HepG2 (cell line): Measurements from ENCODE around the gene ATP6V1C2. TPM values are rescaled to one million over a fixed set of nuclear protein-coding genes. Genes with fewer than 3 reads are reported as not detected.
A peak's percentile ranks its signal among the peaks of the same experiment; 100 is the strongest.

Experiments used
- EEA1 ChIP-seq: sonication (generic); formaldehyde crosslinking; IDR thresholded peaks from 2 replicates; pipeline ENCODE4 v1.5.1; 2020; ENCODE audit warnings: mild to moderate bottlenecking, missing genetic modification reagents, borderline replicate concordance
- GZF1 ChIP-seq: sonication (generic); formaldehyde crosslinking; IDR thresholded peaks from 2 replicates; pipeline ENCODE4 v1.5.1; 2020; ENCODE audit warnings: mild to moderate bottlenecking, missing genetic modification reagents
- HOXA3 ChIP-seq: sonication (generic); formaldehyde crosslinking; IDR thresholded peaks from 2 replicates; pipeline ENCODE4 v1.5.0; 2020; ENCODE audit warnings: missing genetic modification reagents
- JDP2 ChIP-seq: sonication (generic); formaldehyde crosslinking; IDR thresholded peaks from 2 replicates; pipeline ENCODE4 v1.8.1; 2022; ENCODE audit warnings: missing genetic modification reagents, borderline replicate concordance
- U2AF2 ChIP-seq: fragments of 200-400 bp; formaldehyde crosslinking; IDR thresholded peaks from 2 replicates; pipeline ENCODE4 v1.6.1; 2017; ENCODE audit warnings: low read depth, mild to moderate bottlenecking, low read length
- ZBTB1 ChIP-seq: sonication (generic); formaldehyde crosslinking; IDR thresholded peaks from 2 replicates; pipeline ENCODE4 v1.4.0; 2020; ENCODE audit warnings: missing genetic modification reagents, borderline replicate concordance
- ZBTB21 ChIP-seq: sonication (generic); formaldehyde crosslinking; IDR thresholded peaks from 2 replicates; pipeline ENCODE4 v1.4.0; 2020; ENCODE audit warnings: missing genetic modification reagents
- ZIK1 ChIP-seq: sonication (generic); formaldehyde crosslinking; IDR thresholded peaks from 2 replicates; pipeline ENCODE4 v1.5.0; 2020; ENCODE audit warnings: mild to moderate bottlenecking, low read depth, missing genetic modification reagents, borderline replicate concordance
- ZNF225 ChIP-seq: sonication (generic); formaldehyde crosslinking; IDR thresholded peaks from 2 replicates; pipeline ENCODE4 v1.4.0; 2020; ENCODE audit warnings: mild to moderate bottlenecking, missing genetic modification reagents
- ZNF263 ChIP-seq: sonication (generic); formaldehyde crosslinking; IDR thresholded peaks from 2 replicates; pipeline ENCODE4 v1.4.0; 2020; ENCODE audit warnings: missing genetic modification reagents
- ZNF292 ChIP-seq: sonication (generic); formaldehyde crosslinking; IDR thresholded peaks from 2 replicates; pipeline ENCODE4 v1.8.1; 2022; ENCODE audit warnings: mild to moderate bottlenecking, low read depth, missing genetic modification reagents, borderline replicate concordance
- ZNF670 ChIP-seq: sonication (generic); formaldehyde crosslinking; IDR thresholded peaks from 2 replicates; pipeline ENCODE4 v1.8.0; 2022; ENCODE audit warnings: mild to moderate bottlenecking, missing genetic modification reagents, borderline replicate concordance
- ZNF792 ChIP-seq: IDR thresholded peaks from 2 replicates; pipeline ENCODE4 v1.6.1; 2016
- ZNF891 ChIP-seq: sonication (generic); formaldehyde crosslinking; IDR thresholded peaks from 2 replicates; pipeline ENCODE4 v1.5.0; 2020; ENCODE audit warnings: mild to moderate bottlenecking, missing genetic modification reagents
- ZSCAN29 ChIP-seq: sonication (generic); formaldehyde crosslinking; conservative IDR thresholded peaks from 2 replicates; pipeline ENCODE4 v1.4.0; 2020; ENCODE audit warnings: mild to moderate bottlenecking, missing genetic modification reagents
- polyA plus RNA-seq, 8 experiments: library from polyadenylated mRNA; depleted of rRNA in 3 of 8; stranded (reverse) in 7 of 8; unstranded in 1 of 8; fragments of >200 nt; fragmentation: Illumina TruSeq in 4 of 8; extraction: Trizol in 4 of 8; gene quantifications; 2 replicates each; pipeline versions ENCODE4 v1.2.1 to v1.2.3, GENCODE V29; 2011 to 2016; ENCODE audit warnings: low read depth in 4 of 8, missing spikeins in 1 of 8, mixed read lengths in 1 of 8; ENCODE audit not compliant: insufficient read depth in 1 of 8
- total RNA-seq, 5 experiments: library from RNA; depleted of rRNA; stranded (reverse); fragments of >200 nt; fragmentation: Illumina TruSeq; extraction: Trizol; gene quantifications; 2 replicates each; pipeline ENCODE4 v1.2.3, GENCODE V29; 2016; ENCODE audit warnings: low read depth in 1 of 5
- TF ChIP-seq, protein P1 (sequence below): sonication (generic); formaldehyde crosslinking; IDR thresholded peaks from 2 replicates; pipeline ENCODE4; 2020; ENCODE audit warnings: missing genetic modification reagents, mild to moderate bottlenecking, borderline replicate concordance
- TF ChIP-seq, protein P2 (sequence below): sonication (generic); formaldehyde crosslinking; IDR thresholded peaks from 2 replicates; pipeline ENCODE4 v1.5.0; 2020; ENCODE audit warnings: mild to moderate bottlenecking, missing genetic modification reagents
- TF ChIP-seq, protein P3 (sequence below): sonication (generic); formaldehyde crosslinking; IDR thresholded peaks from 2 replicates; pipeline ENCODE4 v1.5.0; 2020; ENCODE audit warnings: missing genetic modification reagents
- TF ChIP-seq, protein P4 (sequence below): sonication (generic); formaldehyde crosslinking; IDR thresholded peaks from 2 replicates; pipeline ENCODE4 v1.4.0; 2020; ENCODE audit warnings: missing genetic modification reagents
- TF ChIP-seq, protein P5 (sequence below): sonication (generic); formaldehyde crosslinking; conservative IDR thresholded peaks from 2 replicates; pipeline ENCODE4 v1.4.0; 2020; ENCODE audit warnings: missing genetic modification reagents

ATP6V1C2 gene
- total and polyA plus RNA-seq, 2 of the 13 experiments (the other 11 are each of a cell fraction or from before 2014, with no cell fraction given), result 0.04 to 0.29 TPM

DNA sequence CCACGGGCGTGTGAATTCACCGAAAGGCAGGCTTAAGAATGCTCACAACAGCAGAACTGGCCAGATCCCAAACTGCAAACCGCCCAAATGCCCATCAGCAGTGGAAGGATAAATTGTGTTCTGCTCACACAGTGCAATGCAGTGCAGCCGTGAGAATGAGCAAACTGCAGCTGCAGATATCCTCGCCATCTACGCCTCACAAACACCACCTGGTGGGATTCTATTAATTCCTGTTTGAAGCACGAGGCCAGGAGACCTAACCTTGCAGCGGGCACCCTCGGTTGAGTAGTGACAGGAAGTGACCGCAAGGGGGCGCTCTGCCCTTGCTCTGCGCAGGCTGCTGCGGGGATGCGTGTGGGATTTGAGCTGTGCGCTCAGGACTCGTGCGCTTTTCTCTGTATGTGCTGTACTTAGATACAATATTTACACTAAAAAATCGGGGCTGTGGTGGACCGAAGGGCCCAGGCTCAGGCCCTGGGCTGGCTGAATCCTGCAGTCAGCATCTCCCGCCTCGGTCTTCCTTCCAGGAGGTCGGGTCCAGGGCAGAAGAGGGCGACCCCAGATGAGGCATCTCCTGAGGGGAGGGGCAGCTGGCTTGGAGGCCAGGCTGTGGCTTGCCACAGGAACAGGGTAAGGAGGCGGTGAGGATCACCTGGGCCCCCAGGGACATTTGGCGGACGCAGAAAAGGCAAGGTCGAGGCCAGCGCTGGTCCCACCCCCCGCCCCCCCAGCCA, 110.9 kb downstream of the ATP6V1C2 start (continued):
- TF ChIP-seq, protein P1, sequence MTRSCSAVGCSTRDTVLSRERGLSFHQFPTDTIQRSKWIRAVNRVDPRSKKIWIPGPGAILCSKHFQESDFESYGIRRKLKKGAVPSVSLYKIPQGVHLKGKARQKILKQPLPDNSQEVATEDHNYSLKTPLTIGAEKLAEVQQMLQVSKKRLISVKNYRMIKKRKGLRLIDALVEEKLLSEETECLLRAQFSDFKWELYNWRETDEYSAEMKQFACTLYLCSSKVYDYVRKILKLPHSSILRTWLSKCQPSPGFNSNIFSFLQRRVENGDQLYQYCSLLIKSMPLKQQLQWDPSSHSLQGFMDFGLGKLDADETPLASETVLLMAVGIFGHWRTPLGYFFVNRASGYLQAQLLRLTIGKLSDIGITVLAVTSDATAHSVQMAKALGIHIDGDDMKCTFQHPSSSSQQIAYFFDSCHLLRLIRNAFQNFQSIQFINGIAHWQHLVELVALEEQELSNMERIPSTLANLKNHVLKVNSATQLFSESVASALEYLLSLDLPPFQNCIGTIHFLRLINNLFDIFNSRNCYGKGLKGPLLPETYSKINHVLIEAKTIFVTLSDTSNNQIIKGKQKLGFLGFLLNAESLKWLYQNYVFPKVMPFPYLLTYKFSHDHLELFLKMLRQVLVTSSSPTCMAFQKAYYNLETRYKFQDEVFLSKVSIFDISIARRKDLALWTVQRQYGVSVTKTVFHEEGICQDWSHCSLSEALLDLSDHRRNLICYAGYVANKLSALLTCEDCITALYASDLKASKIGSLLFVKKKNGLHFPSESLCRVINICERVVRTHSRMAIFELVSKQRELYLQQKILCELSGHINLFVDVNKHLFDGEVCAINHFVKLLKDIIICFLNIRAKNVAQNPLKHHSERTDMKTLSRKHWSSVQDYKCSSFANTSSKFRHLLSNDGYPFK, result peak; percentile 31; the same call in 1 of the 2 replicates
- TF ChIP-seq, protein P2, sequence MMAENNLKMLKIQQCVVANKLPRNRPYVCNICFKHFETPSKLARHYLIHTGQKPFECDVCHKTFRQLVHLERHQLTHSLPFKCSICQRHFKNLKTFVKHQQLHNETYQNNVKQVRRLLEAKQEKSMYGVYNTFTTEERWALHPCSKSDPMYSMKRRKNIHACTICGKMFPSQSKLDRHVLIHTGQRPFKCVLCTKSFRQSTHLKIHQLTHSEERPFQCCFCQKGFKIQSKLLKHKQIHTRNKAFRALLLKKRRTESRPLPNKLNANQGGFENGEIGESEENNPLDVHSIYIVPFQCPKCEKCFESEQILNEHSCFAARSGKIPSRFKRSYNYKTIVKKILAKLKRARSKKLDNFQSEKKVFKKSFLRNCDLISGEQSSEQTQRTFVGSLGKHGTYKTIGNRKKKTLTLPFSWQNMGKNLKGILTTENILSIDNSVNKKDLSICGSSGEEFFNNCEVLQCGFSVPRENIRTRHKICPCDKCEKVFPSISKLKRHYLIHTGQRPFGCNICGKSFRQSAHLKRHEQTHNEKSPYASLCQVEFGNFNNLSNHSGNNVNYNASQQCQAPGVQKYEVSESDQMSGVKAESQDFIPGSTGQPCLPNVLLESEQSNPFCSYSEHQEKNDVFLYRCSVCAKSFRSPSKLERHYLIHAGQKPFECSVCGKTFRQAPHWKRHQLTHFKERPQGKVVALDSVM, result no peak
- TF ChIP-seq ZNF891 (CRISPR knock-in tag) (no peak), ZNF792 (CRISPR knock-in tag) (no peak), U2AF2 (no peak), ZNF292 (no peak), ZIK1 (CRISPR knock-in tag) (peak; percentile 37; the same call in 1 of the 2 replicates), ZNF263 (CRISPR knock-in tag) (no peak), JDP2 (CRISPR knock-in tag) (no peak), GZF1 (CRISPR knock-in tag) (no peak), ZSCAN29 (CRISPR knock-in tag) (no peak), HOXA3 (0 out of 2 replicates have a peak, but pooled peaks have one; percentile 43), EEA1 (CRISPR knock-in tag) (no peak), ZNF225 (CRISPR knock-in tag) (no peak), ZNF670 (no peak), ZBTB1 (no peak), ZBTB21 (CRISPR knock-in tag) (no peak)
- TF ChIP-seq, protein P3, sequence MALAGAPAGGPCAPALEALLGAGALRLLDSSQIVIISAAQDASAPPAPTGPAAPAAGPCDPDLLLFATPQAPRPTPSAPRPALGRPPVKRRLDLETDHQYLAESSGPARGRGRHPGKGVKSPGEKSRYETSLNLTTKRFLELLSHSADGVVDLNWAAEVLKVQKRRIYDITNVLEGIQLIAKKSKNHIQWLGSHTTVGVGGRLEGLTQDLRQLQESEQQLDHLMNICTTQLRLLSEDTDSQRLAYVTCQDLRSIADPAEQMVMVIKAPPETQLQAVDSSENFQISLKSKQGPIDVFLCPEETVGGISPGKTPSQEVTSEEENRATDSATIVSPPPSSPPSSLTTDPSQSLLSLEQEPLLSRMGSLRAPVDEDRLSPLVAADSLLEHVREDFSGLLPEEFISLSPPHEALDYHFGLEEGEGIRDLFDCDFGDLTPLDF (CRISPR knock-in tag), result no peak
- TF ChIP-seq, protein P4, sequence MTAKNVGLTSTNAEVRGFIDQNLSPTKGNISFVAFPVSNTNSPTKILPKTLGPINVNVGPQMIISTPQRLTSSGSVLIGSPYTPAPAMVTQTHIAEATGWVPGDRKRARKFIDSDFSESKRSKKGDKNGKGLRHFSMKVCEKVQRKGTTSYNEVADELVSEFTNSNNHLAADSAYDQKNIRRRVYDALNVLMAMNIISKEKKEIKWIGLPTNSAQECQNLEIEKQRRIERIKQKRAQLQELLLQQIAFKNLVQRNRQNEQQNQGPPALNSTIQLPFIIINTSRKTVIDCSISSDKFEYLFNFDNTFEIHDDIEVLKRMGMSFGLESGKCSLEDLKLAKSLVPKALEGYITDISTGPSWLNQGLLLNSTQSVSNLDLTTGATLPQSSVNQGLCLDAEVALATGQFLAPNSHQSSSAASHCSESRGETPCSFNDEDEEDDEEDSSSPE (CRISPR knock-in tag), result peak; percentile 45; the same call in 1 of the 2 replicates
- TF ChIP-seq, protein P5, sequence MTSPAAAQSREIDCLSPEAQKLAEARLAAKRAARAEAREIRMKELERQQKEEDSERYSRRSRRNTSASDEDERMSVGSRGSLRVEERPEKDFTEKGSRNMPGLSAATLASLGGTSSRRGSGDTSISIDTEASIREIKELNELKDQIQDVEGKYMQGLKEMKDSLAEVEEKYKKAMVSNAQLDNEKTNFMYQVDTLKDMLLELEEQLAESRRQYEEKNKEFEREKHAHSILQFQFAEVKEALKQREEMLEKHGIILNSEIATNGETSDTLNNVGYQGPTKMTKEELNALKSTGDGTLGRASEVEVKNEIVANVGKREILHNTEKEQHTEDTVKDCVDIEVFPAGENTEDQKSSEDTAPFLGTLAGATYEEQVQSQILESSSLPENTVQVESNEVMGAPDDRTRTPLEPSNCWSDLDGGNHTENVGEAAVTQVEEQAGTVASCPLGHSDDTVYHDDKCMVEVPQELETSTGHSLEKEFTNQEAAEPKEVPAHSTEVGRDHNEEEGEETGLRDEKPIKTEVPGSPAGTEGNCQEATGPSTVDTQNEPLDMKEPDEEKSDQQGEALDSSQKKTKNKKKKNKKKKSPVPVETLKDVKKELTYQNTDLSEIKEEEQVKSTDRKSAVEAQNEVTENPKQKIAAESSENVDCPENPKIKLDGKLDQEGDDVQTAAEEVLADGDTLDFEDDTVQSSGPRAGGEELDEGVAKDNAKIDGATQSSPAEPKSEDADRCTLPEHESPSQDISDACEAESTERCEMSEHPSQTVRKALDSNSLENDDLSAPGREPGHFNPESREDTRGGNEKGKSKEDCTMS (CRISPR knock-in tag), result no peak
